Adrenal gland (tissue), 12 donors: ENCODE results near the gene PPIP5K1. TPM values are rescaled to one million over a fixed set of nuclear protein-coding genes. Genes with fewer than 3 reads are reported as not detected.

Experiments
- DNase-seq, 7 donors: peaks; one replicate each; pipeline ENCODE4 v3.0.0-alpha.2; 2019 to 2020
- H3K27ac ChIP-seq, 5 donors: fragments of 200-600 bp; sonication (generic) in 4 of 5; 1 replicate in 3 of 5; 2 replicates in 2 of 5; pipeline versions ENCODE4 v1.5.1 to v1.8.0; 2016 to 2020; ENCODE audit warnings: mild to moderate bottlenecking in 1 of 5
- H3K27me3 ChIP-seq: fragments of 200-600 bp; 2 replicates; pipeline ENCODE4 v1.8.0; 2021
- H3K36me3 ChIP-seq, 2 donors: fragments of 200-600 bp; replicated peaks in 1 of 2; 1 replicate in 1 of 2; 2 replicates in 1 of 2; pipeline versions ENCODE4 v1.5.1 to v1.8.0; 2018 to 2022
- H3K4me1 ChIP-seq, 2 donors: fragments of 200-600 bp; replicated peaks in 1 of 2; 1 replicate in 1 of 2; 2 replicates in 1 of 2; pipeline versions ENCODE4 v1.5.1 to v1.8.0; 2018 to 2021
- H3K4me3 ChIP-seq, 4 donors: fragments of 200-600 bp; sonication (generic) in 3 of 4; one replicate each; pipeline ENCODE4 v1.5.1; 2016 to 2018
- H3K9me3 ChIP-seq, 3 donors: fragments of 200-600 bp; sonication (generic) in 1 of 3; replicated peaks in 1 of 3; 1 replicate in 2 of 3; 2 replicates in 1 of 3; pipeline versions ENCODE4 v1.5.1 to v1.8.0; 2016 to 2021
- POLR2A ChIP-seq, 2 donors: fragments of 450-650 bp; IDR thresholded peaks; one replicate each; pipeline ENCODE4 v1.6.1; 2017; ENCODE audit warnings: antibody characterized with exemption in 2 of 2, mild to moderate bottlenecking in 2 of 2, moderate library complexity in 1 of 2
- WGBS, 4 donors: extraction: QIAGEN DNeasy Blood & Tissue Kit in 2 of 4; methylation state at CpG; one replicate each; pipeline versions ENCODE4 v1.1.5 to v1.1.7; 2013 to 2017; 5-methylcytosine and 5-hydroxymethylcytosine counted together
- intact Hi-C, 2 donors: fragments of 100-400 bp; cut with DNase I; formaldehyde crosslinking; loops; one replicate each; pipeline versions ENCODE4 v1.14.1 to v1.15.0; 2022 to 2023
- polyA plus RNA-seq, 3 donors: library from polyadenylated mRNA; stranded (reverse); fragments of 200-250 nt in 2 of 3; fragments of 350-450 nt in 1 of 3; fragmentation: Illumina TruSeq in 1 of 3; extraction: RNeasy Lipid Tissue Mini Kit (QIAGEN cat#74804) in 1 of 3; gene quantifications; one replicate each; pipeline ENCODE4 v1.2.3, GENCODE V29; 2013 to 2014
- total RNA-seq, 9 donors: library from RNA; depleted of rRNA in 4 of 9; stranded (reverse); fragments of >200 nt in 4 of 9; fragments of 120-200 nt in 1 of 9; fragmentation: NEBNext Ultra II Directional in 1 of 9; extraction: Animal tissue kit (Norgen Biotek cat#: 25700) in 1 of 9; gene quantifications; one replicate each; pipeline versions ENCODE4 v1.1.0 to v1.2.4, GENCODE V29; 2013 to 2023
- TF ChIP-seq, protein P1 (sequence below), 6 experiments: fragments of 450-650 bp in 4 of 6; fragments of 200-600 bp in 2 of 6; sonication (generic) in 1 of 6; IDR thresholded peaks; 1 replicate in 5 of 6; 2 replicates in 1 of 6; pipeline versions ENCODE4 v1.5.1 to v1.8.0; 2016 to 2021; ENCODE audit warnings: antibody characterized with exemption in 6 of 6, mild to moderate bottlenecking in 2 of 6, moderate library complexity in 1 of 6
- donor health status: healthy with polysubstance abuse.
- donor health status: Bipolar disorder and iron deficiency.
- donor health status: DM: yes; HTN: yes; CAD: no.
- donor health status: DM: no; HTN: no; CAD: no.
- donor health status: DM: no; HTN: no; CAD: no.
- donor health status: DM: yes; HTN: yes; CAD: no.

PPIP5K1 gene
- total and polyA plus RNA-seq, 12 donors, result 15.4 to 63.8 (median 29.0) TPM

- no peak overlapping the region for H3K4me3 ChIP-seq
- no peak for TF ChIP-seq POLR2A (IDR thresholded peaks at IDR 0.05)
- TF ChIP-seq, protein P1, sequence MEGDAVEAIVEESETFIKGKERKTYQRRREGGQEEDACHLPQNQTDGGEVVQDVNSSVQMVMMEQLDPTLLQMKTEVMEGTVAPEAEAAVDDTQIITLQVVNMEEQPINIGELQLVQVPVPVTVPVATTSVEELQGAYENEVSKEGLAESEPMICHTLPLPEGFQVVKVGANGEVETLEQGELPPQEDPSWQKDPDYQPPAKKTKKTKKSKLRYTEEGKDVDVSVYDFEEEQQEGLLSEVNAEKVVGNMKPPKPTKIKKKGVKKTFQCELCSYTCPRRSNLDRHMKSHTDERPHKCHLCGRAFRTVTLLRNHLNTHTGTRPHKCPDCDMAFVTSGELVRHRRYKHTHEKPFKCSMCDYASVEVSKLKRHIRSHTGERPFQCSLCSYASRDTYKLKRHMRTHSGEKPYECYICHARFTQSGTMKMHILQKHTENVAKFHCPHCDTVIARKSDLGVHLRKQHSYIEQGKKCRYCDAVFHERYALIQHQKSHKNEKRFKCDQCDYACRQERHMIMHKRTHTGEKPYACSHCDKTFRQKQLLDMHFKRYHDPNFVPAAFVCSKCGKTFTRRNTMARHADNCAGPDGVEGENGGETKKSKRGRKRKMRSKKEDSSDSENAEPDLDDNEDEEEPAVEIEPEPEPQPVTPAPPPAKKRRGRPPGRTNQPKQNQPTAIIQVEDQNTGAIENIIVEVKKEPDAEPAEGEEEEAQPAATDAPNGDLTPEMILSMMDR (IDR thresholded peaks at IDR 0.05), result no peak
- no peaks in the 10 kb centered on the region for H3K27me3 ChIP-seq
- no peaks in the 10 kb centered on the region for H3K9me3 ChIP-seq
- intact Hi-C loops, result no loop called here
- no peaks in the 10 kb centered on the region for H3K36me3 ChIP-seq
- H3K4me1 ChIP-seq, result no peaks in the 10 kb centered on the region
- no peak overlapping the region for H3K27ac ChIP-seq
- WGBS, 4 donors, result 78 to 89% (median 81%) methylated on average over 1 of the region's 1 CpG
- DNase-seq, result no peak
Observed at GRCh38 chr15:43499635-43500034, 90.4 kb downstream of the PPIP5K1 start.

DNA sequence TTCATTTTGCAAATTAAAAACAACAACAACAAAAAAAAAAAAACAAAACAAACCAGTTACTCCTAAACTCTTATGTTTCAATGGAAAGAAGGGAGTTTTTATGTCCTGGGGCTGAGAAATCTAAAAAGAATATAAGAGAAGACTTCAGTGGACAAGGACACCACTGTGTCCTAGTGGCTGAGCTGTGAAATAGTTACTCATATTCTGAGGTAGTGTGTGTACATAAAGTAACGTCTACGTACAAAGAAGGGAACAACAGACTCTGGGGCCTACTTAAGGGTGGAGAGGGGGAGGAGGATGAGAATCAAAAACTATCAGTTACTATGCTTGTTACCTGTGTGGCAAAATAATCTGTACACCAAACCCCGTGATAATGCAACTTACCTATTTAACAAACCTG is 91.0 kb downstream of the PPIP5K1 start:
- WGBS, 4 donors, result 78 to 93% (median 89%) methylated on average over 3 of the region's 3 CpGs
- intact Hi-C loops, result no loop called here
- no peaks in the 10 kb centered on the region for H3K4me1 ChIP-seq
- TF ChIP-seq, protein P1 (IDR thresholded peaks at IDR 0.05), result no peak
- TF ChIP-seq POLR2A (IDR thresholded peaks at IDR 0.05), result no peak
- no peak overlapping the region for H3K27ac ChIP-seq
- no peaks in the 10 kb centered on the region for H3K27me3 ChIP-seq
- DNase-seq, result no peak
- H3K9me3 ChIP-seq, result no peaks in the 10 kb centered on the region
- no peak overlapping the region for H3K4me3 ChIP-seq
- no peaks in the 10 kb centered on the region for H3K36me3 ChIP-seq

GRCh38 chr15:43493703-43494472 is 96.1 kb downstream of the PPIP5K1 start:
- Histone ChIP-seq H3K4me1 (peaks cover 12 to 23% of the 10 kb centered on the region in 2 donors), H3K27ac (peak overlapping the region in 3 of 5 donors; percentile 62 to 87 (median 80)), H3K4me3 (peak overlapping the region in 2 of 4 donors; percentile 69 to 90), H3K9me3 (no peaks in the 10 kb centered on the region), H3K36me3 (peaks cover 0 to 14% of the 10 kb centered on the region in 2 donors), H3K27me3 (no peaks in the 10 kb centered on the region)
- TF ChIP-seq POLR2A (IDR thresholded peaks at IDR 0.05), result no peak
- TF ChIP-seq, protein P1 (IDR thresholded peaks at IDR 0.05), result no peak
- WGBS, 4 donors, result 54 to 65% (median 63%) methylated on average over 7 of the region's 7 CpGs
- intact Hi-C loops, result no loop called here
- no peak for DNase-seq

DNA sequence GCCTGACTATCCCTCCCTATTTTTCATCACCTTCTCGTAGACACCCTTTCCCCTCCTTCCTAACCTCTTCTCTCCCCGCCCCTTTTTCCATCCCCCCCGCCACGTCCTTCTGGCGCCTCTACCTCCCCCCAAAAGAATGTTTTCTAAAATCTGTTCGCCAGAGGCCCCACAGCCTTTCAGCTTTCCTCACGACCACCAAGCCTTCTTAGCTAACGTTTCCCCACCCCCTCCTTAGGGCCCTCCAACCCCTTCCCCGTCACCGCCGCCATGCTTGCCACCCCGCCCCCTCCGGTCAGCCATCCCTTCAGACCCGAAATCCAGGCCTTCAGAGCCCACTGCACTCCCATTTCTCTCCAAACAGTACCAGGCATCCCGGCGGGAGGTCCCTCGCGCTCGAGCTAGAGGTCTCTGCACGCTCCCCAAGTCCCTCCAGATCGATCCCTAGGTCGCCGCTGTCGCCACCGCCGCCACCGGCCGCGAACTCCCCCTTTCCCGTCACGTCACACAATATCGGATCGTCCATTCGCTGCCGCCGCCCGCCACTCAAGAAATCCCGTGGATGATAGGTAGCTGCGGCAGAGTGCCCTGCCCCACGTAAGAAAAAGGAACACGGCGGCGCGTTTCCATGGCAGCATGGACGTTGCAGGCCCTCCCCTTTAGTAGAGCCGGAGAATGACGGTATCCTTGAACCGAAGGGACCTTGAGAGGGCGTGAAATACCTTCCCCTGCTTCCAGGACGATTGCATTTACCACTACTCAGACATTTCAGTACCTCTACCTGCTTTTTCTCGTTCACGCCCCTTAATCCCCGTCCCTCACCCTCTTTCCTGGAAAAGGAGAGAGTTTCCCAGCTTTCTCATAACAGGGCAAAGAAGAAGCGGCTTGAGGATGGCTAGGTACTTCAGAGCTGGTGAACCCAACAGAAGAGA is 97.1 kb downstream of the PPIP5K1 start, which contains the start of gene TP53BP1:
Gene TP53BP1 (minus strand): TSS at position 484 of the 929 bp plus-strand sequence. CDS start 113 bp downstream, at position 371.
- Histone ChIP-seq H3K9me3 (no peaks in the 10 kb centered on the region), H3K27ac (peak within 1 kb of the TSS; percentile 69 to 94 (median 80)), H3K36me3 (peaks cover 0 to 21% of the 10 kb centered on the region in 2 donors), H3K4me1 (peaks cover 12 to 26% of the 10 kb centered on the region in 2 donors), H3K27me3 (no peaks in the 10 kb centered on the region), H3K4me3 (peak within 1 kb of the TSS in 3 of 4 donors; percentile 69 to 90 (median 83))
- WGBS, 4 donors, result 0 to 1% (median 1%) methylated on average over 23 to 54 of the region's 54 CpGs
- peak; percentile 18 to 51 for TF ChIP-seq POLR2A (IDR thresholded peaks at IDR 0.05)
- TF ChIP-seq, protein P1 (IDR thresholded peaks at IDR 0.05), result no peak
- intact Hi-C loops, result no loop called here
- peak; percentile 96 to 100 (median 99) for DNase-seq
